Activated gamma-delta T cell (primary cell): Measurements from ENCODE around the gene DUT.

Source experiments
- DNase-seq: peaks from one replicate; lab custom pipeline; 2025; lab: John Stamatoyannopoulos, UW

DUT gene

GRCh38 chr15:48330105-48330785, 984 bp upstream of the DUT start:
- DNase-seq: no peak

GRCh38 chr15:48331796-48332641, 790 bp downstream of the DUT start:
- peak; percentile 36 for DNase-seq

GRCh38 chr15:48332642-48333034, 1.4 kb downstream of the DUT start:
- no peak for DNase-seq

DNA sequence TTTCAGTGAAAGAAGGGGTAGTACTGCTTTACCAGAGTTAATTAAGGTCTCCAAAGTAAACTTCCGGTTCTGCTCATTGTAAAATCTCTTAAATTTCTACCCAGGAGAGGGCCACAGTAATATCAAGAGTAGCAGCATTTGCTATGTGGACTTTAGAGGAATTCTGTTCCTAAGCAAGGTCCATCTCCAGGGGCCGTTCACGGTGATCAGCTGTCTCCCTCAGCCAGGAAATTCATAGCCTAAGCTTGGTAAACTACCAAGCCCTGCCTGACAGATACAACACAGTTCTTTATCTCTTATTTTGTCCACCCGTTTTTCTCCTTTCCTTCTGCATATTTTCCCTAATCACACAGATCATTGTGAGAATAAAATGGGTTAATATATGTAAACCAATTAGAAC, 2.3 kb downstream of the DUT start:
- DNase-seq: no peak

DNA sequence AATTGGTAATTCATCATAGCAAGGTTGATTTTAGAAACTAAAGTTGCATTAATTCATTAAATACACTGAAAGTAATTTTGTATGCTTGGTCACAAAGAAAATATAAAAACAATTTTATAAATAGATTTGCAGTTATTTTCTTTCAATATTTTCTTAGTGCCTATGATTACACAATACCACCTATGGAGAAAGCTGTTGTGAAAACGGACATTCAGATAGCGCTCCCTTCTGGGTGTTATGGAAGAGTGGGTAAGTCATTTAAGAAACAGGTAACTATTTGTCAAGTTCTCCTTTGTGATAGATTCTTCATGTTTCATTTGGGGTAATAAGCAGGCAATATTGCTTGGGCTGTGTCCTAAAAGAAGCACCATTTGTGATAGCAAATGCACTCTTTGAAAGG, 3.0 kb downstream of the DUT start:
- no peak for DNase-seq

GRCh38 chr15:48336940-48337339, 5.7 kb downstream of the DUT start:
- DNase-seq: no peak

- no peak for DNase-seq
Measured at GRCh38 chr15:48337607-48338006, 6.4 kb downstream of the DUT start.

DNA sequence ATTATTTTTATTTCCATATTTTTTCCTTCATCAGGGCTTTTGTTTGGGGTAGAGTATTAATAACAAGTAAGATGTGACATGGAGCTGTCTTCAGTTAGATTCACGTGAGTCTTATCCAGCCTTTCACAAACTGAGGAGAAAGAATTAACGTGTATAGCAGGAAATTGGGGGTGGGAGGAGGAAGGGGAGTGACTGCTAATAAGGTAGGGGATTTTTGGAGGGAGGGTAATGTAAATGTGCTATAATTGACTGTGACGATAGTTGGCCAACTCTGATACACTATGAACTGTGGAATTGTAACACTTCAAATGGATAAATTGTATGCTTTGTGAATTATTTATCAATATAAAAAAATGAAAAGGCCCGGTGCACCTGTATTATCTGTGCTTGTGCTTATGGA, 8.9 kb downstream of the DUT start:
- DNase-seq: no peak

DNA sequence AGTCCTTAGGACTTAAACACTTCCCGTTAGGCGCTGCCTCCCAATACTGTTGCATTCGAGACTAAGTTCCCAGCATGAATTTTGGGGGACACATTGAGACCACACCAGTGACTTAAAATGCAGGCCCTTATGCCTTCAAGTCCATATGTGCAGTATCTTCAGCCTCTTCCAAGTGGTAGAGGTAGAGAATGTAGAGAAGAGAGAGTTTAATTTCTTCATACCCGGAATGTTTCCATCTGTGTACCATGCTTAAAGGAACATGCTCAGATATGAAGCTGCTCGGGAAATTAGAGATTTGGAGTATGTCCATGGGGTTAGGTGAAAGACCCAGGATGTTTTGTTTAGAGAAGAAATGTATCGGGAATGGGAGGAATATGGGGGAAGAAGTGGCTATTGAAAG, 12.6 kb downstream of the DUT start:
- DNase-seq: no peak

GRCh38 chr15:48345516-48345915, 14.3 kb downstream of the DUT start:
- DNase-seq: no peak

DNA sequence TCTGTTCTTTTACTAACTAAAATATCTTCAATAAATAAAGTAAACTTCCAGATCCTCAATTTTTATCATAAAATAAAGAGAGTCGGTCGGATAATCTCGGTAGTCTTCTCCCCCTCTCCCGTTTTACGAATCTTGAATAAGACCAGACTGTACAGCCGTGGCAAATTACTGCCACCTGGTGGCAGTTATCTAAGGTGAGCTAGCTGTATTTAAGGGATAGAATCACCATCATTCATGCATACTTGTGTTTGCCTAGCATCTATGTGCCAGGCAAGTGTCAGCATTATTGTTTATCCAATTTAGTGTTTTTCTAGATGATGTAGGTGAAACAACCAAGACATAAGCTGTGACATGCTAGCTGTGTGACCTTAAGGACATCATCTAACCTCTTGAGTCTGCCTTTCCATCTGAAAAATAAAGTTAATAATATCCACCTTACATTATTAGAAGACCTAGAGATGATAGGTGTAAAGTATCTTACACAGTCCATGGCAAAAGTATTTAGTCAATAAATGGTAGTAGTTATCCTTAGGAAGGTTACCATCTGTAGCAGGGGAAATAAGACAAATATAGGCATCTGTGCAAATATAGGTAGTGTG, 21.3 kb downstream of the DUT start:
- DNase-seq: no peak

- no peak for DNase-seq
Measured at GRCh38 chr15:48354694-48355303, 23.6 kb downstream of the DUT start.

DNA sequence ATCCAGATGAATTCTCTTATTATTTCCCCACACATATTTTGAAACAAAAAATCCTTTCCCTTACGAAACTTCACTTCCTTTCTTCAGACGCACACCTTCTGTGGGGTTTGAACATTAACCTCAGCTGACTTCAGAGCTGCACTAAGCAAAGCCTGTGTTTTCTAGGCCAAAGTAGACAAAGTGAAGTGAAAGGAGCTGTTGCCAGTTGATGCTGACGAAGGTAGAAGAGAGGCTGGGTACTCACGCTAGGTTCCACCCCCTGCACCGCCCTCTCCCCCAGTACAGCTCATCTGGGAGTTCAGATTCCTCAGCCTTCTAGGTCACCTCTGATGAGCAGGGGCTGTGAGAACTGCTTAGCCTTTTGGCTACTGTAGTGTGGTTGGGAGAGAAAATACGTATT, 24.1 kb downstream of the DUT start:
- DNase-seq: no peak

DNA sequence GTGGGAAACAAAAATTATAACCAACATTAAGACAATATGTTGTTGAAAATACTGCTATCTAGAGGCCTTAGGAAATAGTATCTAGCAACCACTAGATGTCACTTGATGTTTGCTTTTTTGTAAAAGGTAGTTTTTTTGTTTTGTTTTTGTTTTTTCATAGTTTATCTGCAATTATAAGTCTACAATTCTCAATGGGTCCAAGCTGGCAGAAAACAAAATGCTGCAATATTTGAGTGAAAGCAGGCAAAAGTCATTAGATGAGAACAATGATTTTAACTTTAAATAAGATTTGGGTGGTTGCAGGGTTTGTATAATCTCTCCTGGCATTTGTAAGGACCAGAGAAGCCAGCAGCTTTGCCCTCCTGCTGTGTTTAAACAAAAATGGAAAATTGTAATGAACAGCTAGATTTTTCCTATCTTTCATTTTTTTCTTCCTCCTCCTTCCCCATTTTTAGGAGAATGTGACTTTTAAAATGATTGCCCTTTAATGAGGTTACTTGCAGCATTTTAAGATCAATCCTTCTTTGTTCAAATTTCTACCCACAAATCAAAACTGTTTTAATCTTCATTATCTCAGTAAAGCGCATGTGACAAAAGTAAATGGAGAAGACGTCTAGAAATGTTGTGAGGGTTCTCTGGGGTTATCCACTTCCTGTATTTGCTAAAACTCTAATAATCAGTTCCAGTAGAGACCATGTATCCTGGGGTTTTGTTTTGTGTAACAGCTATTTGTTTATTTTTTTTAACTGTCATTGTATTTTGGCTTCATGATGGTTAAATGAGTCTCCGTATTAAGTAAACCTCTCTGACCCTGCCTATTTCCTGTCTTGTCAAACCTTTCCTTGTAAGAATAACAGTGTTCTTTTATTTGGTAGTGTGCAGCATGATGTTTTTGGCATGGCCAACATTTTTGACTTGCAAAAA, 27.3 kb downstream of the DUT start:
- no peak for DNase-seq

GRCh38 chr15:48360841-48361240, 29.6 kb downstream of the DUT start:
- no peak for DNase-seq

DNA sequence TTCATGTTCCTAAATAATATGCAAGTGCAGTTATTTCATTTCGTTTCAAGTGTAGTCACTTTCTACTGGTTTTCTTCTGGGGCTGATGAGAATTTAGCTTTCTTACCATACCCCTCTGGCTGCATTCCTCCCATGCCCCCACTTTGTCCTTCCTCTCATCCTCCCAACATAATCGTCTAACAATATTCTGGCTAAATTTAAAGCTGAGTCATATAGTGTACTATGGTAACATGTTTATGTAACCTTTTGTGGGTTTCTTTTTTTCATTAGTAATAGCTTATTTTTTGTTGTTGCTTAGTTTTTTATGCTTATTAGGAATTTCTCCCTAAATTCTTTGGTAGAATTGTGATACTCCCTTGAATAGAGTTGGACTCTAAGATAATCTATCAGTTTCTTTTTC, 30.5 kb downstream of the DUT start:
- DNase-seq: no peak

DNA sequence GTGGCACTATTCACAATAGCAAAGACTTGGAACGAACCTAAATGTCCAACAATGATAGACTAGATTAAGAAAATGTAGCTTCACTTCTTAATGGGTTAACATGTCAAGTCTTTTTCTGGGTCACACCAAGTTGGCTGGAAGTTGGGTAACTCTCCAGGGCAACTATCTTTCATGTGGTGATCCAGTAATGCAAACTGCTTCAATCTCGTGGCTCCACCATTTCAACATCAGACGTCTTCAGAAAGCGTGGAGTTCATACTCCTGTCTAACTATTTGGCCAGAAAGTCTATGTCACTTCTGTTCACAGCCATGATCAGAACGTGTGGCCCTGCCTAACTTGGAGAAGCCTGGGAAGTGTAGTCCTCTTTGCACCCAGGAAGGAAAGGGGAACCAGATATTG, 32.2 kb downstream of the DUT start:
- DNase-seq: no peak

DNA sequence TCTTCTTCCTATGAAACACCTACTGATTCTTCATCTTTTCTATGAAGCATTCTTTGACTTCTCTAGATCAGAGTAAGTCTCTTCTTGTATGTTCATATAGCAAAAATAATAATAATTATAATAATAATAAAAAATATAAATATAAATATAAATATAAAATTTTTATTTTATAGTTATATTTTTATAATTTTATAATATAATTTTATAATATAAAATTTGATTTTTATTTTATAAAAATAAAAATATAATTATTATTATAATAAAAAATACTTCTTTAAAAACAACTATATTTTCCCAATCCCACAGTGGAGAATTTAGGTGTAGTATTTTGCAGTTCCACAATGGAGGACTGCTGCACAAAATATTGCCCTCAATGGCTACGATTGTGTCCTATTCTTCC, 34.3 kb downstream of the DUT start:
- no peak for DNase-seq

DNA sequence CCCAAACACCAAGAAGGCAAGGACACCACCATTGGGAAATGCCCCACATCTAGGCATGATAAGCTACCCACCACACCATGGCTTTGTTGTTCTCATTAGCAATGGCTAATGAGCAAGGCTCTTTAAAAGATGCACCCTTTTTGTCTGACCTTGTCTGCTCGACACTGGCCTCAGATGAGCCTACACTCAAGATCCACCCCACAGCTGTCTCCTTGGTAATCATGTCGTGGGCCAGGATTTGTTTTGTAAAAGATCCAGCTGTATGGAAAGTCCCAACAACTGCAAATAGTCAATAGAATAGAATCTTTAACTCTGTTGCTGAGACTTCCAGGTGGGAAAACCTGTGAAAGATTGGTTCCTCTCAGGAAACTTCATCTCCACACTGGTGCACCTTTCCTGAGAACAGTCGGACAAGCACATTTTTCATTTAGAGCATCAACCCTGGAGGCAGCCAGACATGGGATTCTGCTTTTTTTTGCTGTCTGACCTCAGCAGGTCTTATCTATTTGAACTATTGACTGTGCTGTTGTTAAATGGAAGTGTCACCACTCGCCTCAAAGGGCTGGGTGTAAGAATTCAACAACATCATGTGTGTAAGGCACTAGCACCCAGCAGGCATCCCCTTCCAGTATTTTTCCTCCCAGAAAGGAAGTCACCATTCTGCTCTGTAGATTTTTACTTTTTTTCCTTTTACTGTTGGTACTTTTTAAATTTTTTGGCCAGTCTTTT, 35.5 kb downstream of the DUT start:
- no peak for DNase-seq

- no peak for DNase-seq
Measured at GRCh38 chr15:48367483-48367882, 36.3 kb downstream of the DUT start.

DNA sequence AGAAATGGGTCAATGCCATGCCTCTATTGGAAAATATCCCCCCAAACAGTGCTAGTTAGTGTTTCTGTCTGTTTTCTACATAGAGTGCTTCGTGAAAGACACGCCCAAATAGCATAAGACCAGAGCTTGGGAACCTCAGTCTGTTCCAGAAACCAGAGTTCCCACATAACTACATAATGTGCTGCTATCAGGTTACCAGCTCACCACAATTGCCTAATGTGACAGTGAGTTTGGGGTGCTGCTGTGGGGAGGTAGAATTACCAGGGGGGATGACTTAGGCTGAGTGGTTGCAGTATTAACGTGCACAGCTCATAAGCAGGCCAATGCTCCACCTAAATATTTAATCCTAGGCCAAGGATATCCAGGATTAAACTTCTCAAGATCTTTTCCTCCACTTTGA, 39.2 kb downstream of the DUT start:
- DNase-seq: no peak
